Erythroblast (primary cell): ENCODE measurements around the gene TPBG.

Experiments
- GATA1 ChIP-seq: IDR thresholded peaks from 2 replicates; pipeline ENCODE4 v1.6.1; 2011; ENCODE audit warnings: low read depth, mild to moderate bottlenecking, control low read depth, low read length, moderate library complexity
- POLR2A ChIP-seq: IDR thresholded peaks from 2 replicates; pipeline ENCODE4 v1.6.1; 2011; ENCODE audit warnings: mild to moderate bottlenecking, low read length

DNA sequence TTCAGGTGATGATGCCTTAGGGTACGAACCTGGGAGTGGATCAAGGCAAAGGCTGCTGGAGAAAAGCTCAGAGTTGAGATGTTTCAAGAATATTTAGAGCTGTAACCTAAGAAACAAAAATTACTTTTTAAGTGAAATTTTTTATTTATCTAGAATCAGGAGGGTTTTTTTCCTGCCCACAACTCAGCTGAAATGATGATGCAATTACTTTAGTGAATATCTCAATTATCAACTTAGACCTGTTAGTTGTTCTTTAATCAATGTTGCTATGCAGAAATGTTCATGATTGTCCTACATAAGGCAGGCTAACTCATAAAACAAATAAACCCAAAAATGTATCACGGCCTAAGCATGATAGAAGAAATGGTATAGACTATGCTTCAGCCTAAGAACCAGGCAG, 50.3 kb downstream of the TPBG start:
- TF ChIP-seq POLR2A = no peak
- no peak for TF ChIP-seq GATA1
